ENCODE results near the gene GIPC3. TPM values are rescaled to one million over a fixed set of nuclear protein-coding genes. Genes with fewer than 3 reads are reported as not detected.

Gene GIPC3
- total and polyA plus RNA-seq, 12 donors = 0.33 to 5.9 (median 3.2) TPM

DNA sequence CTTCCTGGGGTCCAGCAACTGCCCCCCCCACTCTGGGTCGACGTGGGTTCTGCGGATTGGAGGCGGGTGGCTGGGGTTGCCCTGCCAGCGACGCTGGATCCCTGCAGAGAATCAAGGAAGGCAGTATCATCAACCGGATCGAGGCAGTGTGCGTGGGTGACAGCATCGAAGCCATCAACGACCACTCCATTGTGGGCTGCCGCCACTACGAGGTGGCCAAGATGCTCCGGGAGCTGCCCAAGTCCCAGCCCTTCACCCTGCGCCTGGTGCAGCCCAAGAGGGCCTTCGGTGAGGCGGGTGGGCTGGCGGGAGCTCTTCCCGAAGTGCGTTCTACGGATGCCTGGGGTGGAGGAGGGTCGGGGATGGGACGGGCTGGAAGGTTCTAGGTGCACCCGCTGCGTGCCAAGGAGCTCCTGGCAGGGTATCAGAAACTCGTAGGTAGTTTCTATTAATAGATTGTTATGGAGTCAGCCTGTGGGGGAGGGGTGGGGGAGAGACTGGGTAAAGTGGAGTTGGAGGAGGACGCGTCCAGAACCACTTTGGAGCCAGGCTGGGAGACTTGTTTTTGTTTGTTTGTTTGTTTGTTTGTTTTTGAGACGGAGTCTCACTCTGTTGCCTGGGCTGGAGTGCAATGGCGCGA, 1.5 kb downstream of the GIPC3 start:
- intact Hi-C loops (cut with DNase I) = no loop called here
- WGBS, 4 donors = 58 to 72% (median 68%) methylated on average over 15 to 31 of the region's 31 CpGs
- DNase-seq = peak in 1 of 7 donors; percentile 47
- Histone ChIP-seq H3K9me3 (replicated peaks in 1 of 3) (no peaks in the 10 kb centered on the region), H3K36me3 (replicated peaks in 1 of 2) (no peaks in the 10 kb centered on the region), H3K27me3 (peaks cover 9% of the 10 kb centered on the region), H3K4me1 (replicated peaks in 1 of 2) (peaks cover 0 to 3% of the 10 kb centered on the region in 2 donors), H3K4me3 (no peak overlapping the region), H3K27ac (no peak overlapping the region)
- TF ChIP-seq POLR2A (IDR thresholded peaks at IDR 0.05) (no peak), CTCF (IDR thresholded peaks at IDR 0.05) (no peak)

GRCh38 chr19:3589439-3589838, 4.2 kb downstream of the GIPC3 start:
- no peak for DNase-seq
- peaks cover 0 to 3% of the 10 kb centered on the region in 2 donors for H3K4me1 ChIP-seq (replicated peaks in 1 of 2)
- no peak overlapping the region for H3K27ac ChIP-seq
- H3K27me3 ChIP-seq = peaks cover 9% of the 10 kb centered on the region
- TF ChIP-seq POLR2A (IDR thresholded peaks at IDR 0.05) (no peak), CTCF (IDR thresholded peaks at IDR 0.05) (no peak)
- intact Hi-C loops (cut with DNase I) = no loop called here
- no peaks in the 10 kb centered on the region for H3K9me3 ChIP-seq (replicated peaks in 1 of 3)
- WGBS, 4 donors = 81 to 87% (median 85%) methylated on average over 10 to 11 of the region's 11 CpGs
- no peak overlapping the region for H3K4me3 ChIP-seq
- H3K36me3 ChIP-seq (replicated peaks in 1 of 2) = no peaks in the 10 kb centered on the region

DNA sequence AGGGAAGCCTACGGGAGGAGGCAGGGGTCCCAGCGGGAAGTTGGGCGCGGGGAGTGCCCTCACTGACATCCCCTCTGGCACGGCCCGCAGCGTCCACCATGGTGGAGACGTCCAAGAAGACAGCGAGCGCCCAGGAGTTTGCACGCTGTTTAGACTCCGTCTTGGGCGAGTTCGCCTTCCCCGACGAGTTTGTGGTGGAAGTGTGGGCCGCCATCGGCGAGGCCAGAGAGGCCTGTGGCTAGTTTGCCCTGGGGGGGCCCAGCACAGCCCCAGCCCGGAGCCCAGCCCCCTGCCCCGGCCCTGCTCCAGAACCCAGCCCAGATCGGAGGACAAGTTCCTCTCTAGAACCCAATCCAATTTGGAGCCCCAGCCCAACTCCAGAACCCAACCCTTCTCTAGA, 4.7 kb downstream of the GIPC3 start:
- no peaks in the 10 kb centered on the region for H3K9me3 ChIP-seq (replicated peaks in 1 of 3)
- H3K4me1 ChIP-seq (replicated peaks in 1 of 2) = peaks cover 0 to 3% of the 10 kb centered on the region in 2 donors
- no peaks in the 10 kb centered on the region for H3K36me3 ChIP-seq (replicated peaks in 1 of 2)
- intact Hi-C loops (cut with DNase I) = no loop called here
- H3K27me3 ChIP-seq = peaks cover 9% of the 10 kb centered on the region
- H3K27ac ChIP-seq = no peak overlapping the region
- WGBS, 4 donors = 93 to 100% (median 94%) methylated on average over 8 to 22 of the region's 22 CpGs
- H3K4me3 ChIP-seq = no peak overlapping the region
- peak in 1 of 7 donors; percentile 19 for DNase-seq
- TF ChIP-seq CTCF (IDR thresholded peaks at IDR 0.05) = no peak
- TF ChIP-seq POLR2A (IDR thresholded peaks at IDR 0.05) = no peak

- intact Hi-C loops (cut with DNase I) = no loop called here
- 79 to 94% (median 92%) methylated on average over 3 to 8 of the region's 8 CpGs for WGBS, 4 donors
- Histone ChIP-seq H3K4me1 (replicated peaks in 1 of 2) (no peaks in the 10 kb centered on the region), H3K9me3 (replicated peaks in 1 of 3) (no peaks in the 10 kb centered on the region), H3K27me3 (no peaks in the 10 kb centered on the region), H3K4me3 (no peak overlapping the region), H3K27ac (no peak overlapping the region), H3K36me3 (replicated peaks in 1 of 2) (peaks cover 0 to 3% of the 10 kb centered on the region in 2 donors)
- TF ChIP-seq CTCF (IDR thresholded peaks at IDR 0.05) (no peak), POLR2A (IDR thresholded peaks at IDR 0.05) (no peak)
- no peak for DNase-seq
Measured at GRCh38 chr19:3590991-3591659, 5.8 kb downstream of the GIPC3 start.

Measured in adrenal gland (tissue), 12 donors.